ENCODE data around the gene IRGQ.

The IRGQ gene

GRCh38 chr19:43553656-43554055 is 42.3 kb downstream of the IRGQ start:
- H3K23ac ChIP-seq (ENCODE audit: low read length in 2 of 2): no peak overlapping the region
- no peaks in the 10 kb centered on the region for H3K4me1 ChIP-seq (ENCODE audit: control insufficient read depth, insufficient read depth, low read depth, low read length)
- no peaks in the 10 kb centered on the region for H3K27me3 ChIP-seq (ENCODE audit: control insufficient read depth in 1 of 2, insufficient read depth in 1 of 2, low read length in 2 of 2)
- no peak overlapping the region for H2AK5ac ChIP-seq (ENCODE audit: low read length, severe bottlenecking)
- no peak overlapping the region for H3K27ac ChIP-seq (ENCODE audit: low read length, poor library complexity, severe bottlenecking)
- no peak overlapping the region for H2BK5ac ChIP-seq (ENCODE audit: low read depth, low read length, poor library complexity, severe bottlenecking)
- WGBS: 98% methylated on average over 4 of the region's 4 CpGs
- H2BK120ac ChIP-seq (ENCODE audit: low read depth, low read length): no peak overlapping the region
- H4K91ac ChIP-seq (ENCODE audit: low read length): no peak overlapping the region
- no peak overlapping the region for H3K9ac ChIP-seq (ENCODE audit: low read length)
- no peak overlapping the region for H2BK12ac ChIP-seq (ENCODE audit: low read length in 2 of 2)
- H3K79me1 ChIP-seq (replicated peaks; ENCODE audit: low read length, poor library complexity, severe bottlenecking): peaks cover 31% of the 10 kb centered on the region
- no peak for DNase-seq
- H2AFZ ChIP-seq (ENCODE audit: low read depth, low read length): no peak overlapping the region
- no peak overlapping the region for H3K4ac ChIP-seq (ENCODE audit: low read depth in 1 of 2, low read length in 2 of 2)
- peaks cover 59 to 63% of the 10 kb centered on the region in 2 experiments for H3K36me3 ChIP-seq (ENCODE audit: control insufficient read depth in 1 of 2, insufficient read depth in 2 of 2, low read depth in 1 of 2, low read length in 2 of 2)
- no peaks in the 10 kb centered on the region for H3K9me3 ChIP-seq (ENCODE audit: control insufficient read depth, low read length)
- no peak overlapping the region for H2BK15ac ChIP-seq (ENCODE audit: low read depth, poor library complexity, severe bottlenecking)
- no peak overlapping the region for H3K14ac ChIP-seq (ENCODE audit: low read length in 2 of 2)
- no peak overlapping the region for H3K18ac ChIP-seq (ENCODE audit: low read depth in 1 of 2, low read length in 2 of 2)
- H3K4me3 ChIP-seq (ENCODE audit: insufficient read depth in 1 of 2, low read depth in 1 of 2, low read length in 2 of 2): no peak overlapping the region
- no peak overlapping the region for H3K4me2 ChIP-seq (ENCODE audit: low read length, poor library complexity, severe bottlenecking)
- H4K8ac ChIP-seq (ENCODE audit: low read length): no peak overlapping the region

GRCh38 chr19:43552616-43553015 is 43.3 kb downstream of the IRGQ start:
- no peak overlapping the region for H2BK120ac ChIP-seq (ENCODE audit: low read depth, low read length)
- no peak overlapping the region for H3K18ac ChIP-seq (ENCODE audit: low read depth in 1 of 2, low read length in 2 of 2)
- no peak overlapping the region for H3K27ac ChIP-seq (ENCODE audit: low read length, poor library complexity, severe bottlenecking)
- H3K4me1 ChIP-seq (ENCODE audit: control insufficient read depth, insufficient read depth, low read depth, low read length): no peaks in the 10 kb centered on the region
- no peak overlapping the region for H2AK5ac ChIP-seq (ENCODE audit: low read length, severe bottlenecking)
- H4K91ac ChIP-seq (ENCODE audit: low read length): no peak overlapping the region
- no peak overlapping the region for H3K14ac ChIP-seq (ENCODE audit: low read length in 2 of 2)
- H4K8ac ChIP-seq (ENCODE audit: low read length): no peak overlapping the region
- H3K79me1 ChIP-seq (replicated peaks; ENCODE audit: low read length, poor library complexity, severe bottlenecking): peaks cover 31% of the 10 kb centered on the region
- peaks cover 54 to 58% of the 10 kb centered on the region in 2 experiments for H3K36me3 ChIP-seq (ENCODE audit: control insufficient read depth in 1 of 2, insufficient read depth in 2 of 2, low read depth in 1 of 2, low read length in 2 of 2)
- H3K9me3 ChIP-seq (ENCODE audit: control insufficient read depth, low read length): no peaks in the 10 kb centered on the region
- no peak for DNase-seq
- H3K27me3 ChIP-seq (ENCODE audit: control insufficient read depth in 1 of 2, insufficient read depth in 1 of 2, low read length in 2 of 2): no peaks in the 10 kb centered on the region
- H2BK15ac ChIP-seq (ENCODE audit: low read depth, poor library complexity, severe bottlenecking): no peak overlapping the region
- H3K4me3 ChIP-seq (ENCODE audit: insufficient read depth in 1 of 2, low read depth in 1 of 2, low read length in 2 of 2): no peak overlapping the region
- H2BK12ac ChIP-seq (ENCODE audit: low read length in 2 of 2): no peak overlapping the region
- H2BK5ac ChIP-seq (ENCODE audit: low read depth, low read length, poor library complexity, severe bottlenecking): no peak overlapping the region
- no peak overlapping the region for H3K23ac ChIP-seq (ENCODE audit: low read length in 2 of 2)
- no peak overlapping the region for H2AFZ ChIP-seq (ENCODE audit: low read depth, low read length)
- no peak overlapping the region for H3K4me2 ChIP-seq (ENCODE audit: low read length, poor library complexity, severe bottlenecking)
- H3K4ac ChIP-seq (ENCODE audit: low read depth in 1 of 2, low read length in 2 of 2): no peak overlapping the region
- 91% methylated on average over 3 of the region's 3 CpGs for WGBS
- H3K9ac ChIP-seq (ENCODE audit: low read length): no peak overlapping the region

- H4K91ac ChIP-seq (ENCODE audit: low read length): no peak overlapping the region
- H3K18ac ChIP-seq (ENCODE audit: low read depth in 1 of 2, low read length in 2 of 2): no peak overlapping the region
- H2AFZ ChIP-seq (ENCODE audit: low read depth, low read length): no peak overlapping the region
- H2AK5ac ChIP-seq (ENCODE audit: low read length, severe bottlenecking): no peak overlapping the region
- no peaks in the 10 kb centered on the region for H3K4me1 ChIP-seq (ENCODE audit: control insufficient read depth, insufficient read depth, low read depth, low read length)
- no peak overlapping the region for H2BK5ac ChIP-seq (ENCODE audit: low read depth, low read length, poor library complexity, severe bottlenecking)
- H3K23ac ChIP-seq (ENCODE audit: low read length in 2 of 2): no peak overlapping the region
- peaks cover 54 to 62% of the 10 kb centered on the region in 2 experiments for H3K36me3 ChIP-seq (ENCODE audit: control insufficient read depth in 1 of 2, insufficient read depth in 2 of 2, low read depth in 1 of 2, low read length in 2 of 2)
- no peak overlapping the region for H2BK12ac ChIP-seq (ENCODE audit: low read length in 2 of 2)
- H3K4ac ChIP-seq (ENCODE audit: low read depth in 1 of 2, low read length in 2 of 2): no peak overlapping the region
- peaks cover 31% of the 10 kb centered on the region for H3K79me1 ChIP-seq (replicated peaks; ENCODE audit: low read length, poor library complexity, severe bottlenecking)
- no peak overlapping the region for H3K4me2 ChIP-seq (ENCODE audit: low read length, poor library complexity, severe bottlenecking)
- no peak overlapping the region for H2BK15ac ChIP-seq (ENCODE audit: low read depth, poor library complexity, severe bottlenecking)
- H2BK120ac ChIP-seq (ENCODE audit: low read depth, low read length): no peak overlapping the region
- H3K27ac ChIP-seq (ENCODE audit: low read length, poor library complexity, severe bottlenecking): no peak overlapping the region
- WGBS: 92% methylated on average over 2 of the region's 3 CpGs
- no peak overlapping the region for H3K4me3 ChIP-seq (ENCODE audit: insufficient read depth in 1 of 2, low read depth in 1 of 2, low read length in 2 of 2)
- H3K9me3 ChIP-seq (ENCODE audit: control insufficient read depth, low read length): no peaks in the 10 kb centered on the region
- H3K9ac ChIP-seq (ENCODE audit: low read length): no peak overlapping the region
- no peaks in the 10 kb centered on the region for H3K27me3 ChIP-seq (ENCODE audit: control insufficient read depth in 1 of 2, insufficient read depth in 1 of 2, low read length in 2 of 2)
- H4K8ac ChIP-seq (ENCODE audit: low read length): no peak overlapping the region
- no peak for DNase-seq
- no peak overlapping the region for H3K14ac ChIP-seq (ENCODE audit: low read length in 2 of 2)
Observed at GRCh38 chr19:43552198-43552450, 43.8 kb downstream of the IRGQ start.

DNA sequence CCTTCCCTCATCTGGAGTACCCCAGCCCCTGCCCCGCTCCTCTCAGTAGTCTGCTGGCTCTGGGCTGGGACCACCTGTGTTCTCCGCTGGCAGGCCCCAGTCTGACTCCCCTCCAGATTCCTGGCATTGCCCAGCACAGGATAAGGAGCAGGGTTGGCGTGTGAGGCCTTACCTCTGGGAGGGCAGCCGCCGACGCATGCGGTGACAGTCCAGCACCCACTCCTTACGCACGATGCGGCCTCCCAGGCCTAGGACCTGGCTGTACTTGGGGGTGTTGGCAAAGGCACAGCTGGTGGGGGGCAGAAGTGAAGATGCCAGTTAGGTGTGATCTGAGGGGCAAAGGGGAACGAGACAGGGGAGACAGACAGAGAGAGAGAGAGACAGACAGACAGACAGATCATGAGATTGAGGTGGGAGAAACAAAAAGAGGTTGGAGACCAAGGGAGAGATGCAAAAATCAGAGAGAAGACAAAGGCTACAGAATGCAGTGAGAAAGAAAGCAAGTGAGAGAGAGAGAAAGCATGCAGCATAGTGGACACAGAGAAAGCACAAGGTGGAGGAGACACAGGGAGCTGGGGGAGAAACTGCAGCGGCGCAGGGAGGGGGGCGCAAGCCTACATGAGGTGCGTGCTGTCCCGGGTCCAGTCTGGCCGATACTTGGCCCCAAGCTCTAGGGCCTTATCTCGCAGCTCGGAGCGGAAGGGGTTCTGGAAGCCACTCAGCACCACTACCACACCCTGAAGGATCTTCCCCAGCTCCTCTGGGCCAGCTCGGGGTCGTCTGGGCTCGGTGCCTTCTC is 44.3 kb downstream of the IRGQ start:
- Histone ChIP-seq H3K27ac (ENCODE audit: low read length, poor library complexity, severe bottlenecking) (no peak overlapping the region), H3K4me2 (ENCODE audit: low read length, poor library complexity, severe bottlenecking) (no peak overlapping the region), H3K27me3 (ENCODE audit: control insufficient read depth in 1 of 2, insufficient read depth in 1 of 2, low read length in 2 of 2) (no peaks in the 10 kb centered on the region), H2AFZ (ENCODE audit: low read depth, low read length) (no peak overlapping the region), H3K79me1 (replicated peaks; ENCODE audit: low read length, poor library complexity, severe bottlenecking) (peaks cover 31% of the 10 kb centered on the region), H3K14ac (ENCODE audit: low read length in 2 of 2) (no peak overlapping the region), H4K8ac (ENCODE audit: low read length) (no peak overlapping the region), H3K36me3 (ENCODE audit: control insufficient read depth in 1 of 2, insufficient read depth in 2 of 2, low read depth in 1 of 2, low read length in 2 of 2) (peaks cover 54 to 65% of the 10 kb centered on the region in 2 experiments), H2BK5ac (ENCODE audit: low read depth, low read length, poor library complexity, severe bottlenecking) (no peak overlapping the region), H3K9ac (ENCODE audit: low read length) (no peak overlapping the region), H3K23ac (ENCODE audit: low read length in 2 of 2) (no peak overlapping the region), H4K91ac (ENCODE audit: low read length) (no peak overlapping the region), H3K18ac (ENCODE audit: low read depth in 1 of 2, low read length in 2 of 2) (no peak overlapping the region), H2BK15ac (ENCODE audit: low read depth, poor library complexity, severe bottlenecking) (no peak overlapping the region), H2BK12ac (ENCODE audit: low read length in 2 of 2) (no peak overlapping the region), H3K9me3 (ENCODE audit: control insufficient read depth, low read length) (no peaks in the 10 kb centered on the region), H2BK120ac (ENCODE audit: low read depth, low read length) (no peak overlapping the region), H3K4ac (ENCODE audit: low read depth in 1 of 2, low read length in 2 of 2) (no peak overlapping the region), H3K4me1 (ENCODE audit: control insufficient read depth, insufficient read depth, low read depth, low read length) (no peaks in the 10 kb centered on the region), H3K4me3 (ENCODE audit: insufficient read depth in 1 of 2, low read depth in 1 of 2, low read length in 2 of 2) (no peak overlapping the region), H2AK5ac (ENCODE audit: low read length, severe bottlenecking) (no peak overlapping the region)
- no peak for DNase-seq
- WGBS: 96% methylated on average over 18 of the region's 23 CpGs

Data from mesenchymal stem cell (in vitro differentiated cells and primary cell).